Measurements from ENCODE around the gene PRKCA. TPM values are rescaled to one million over a fixed set of nuclear protein-coding genes. Genes with fewer than 3 reads are reported as not detected.

The PRKCA gene
- total and polyA plus RNA-seq, 2 of the 13 experiments (the other 11 are each of a cell fraction or from before 2014, with no cell fraction given) = 18.5 to 21.5 TPM

GRCh38 chr17:66567234-66568170 lies 265.1 kb downstream of the PRKCA start (continued):
- TF ChIP-seq RERE (CRISPR knock-in tag; IDR thresholded peaks at IDR 0.05; ENCODE audit: low read depth) (no peak), ZSCAN25 (CRISPR knock-in tag; IDR thresholded peaks at IDR 0.05) (peak; percentile 53; the same call in 1 of the 2 replicates), SP5 (CRISPR knock-in tag; IDR thresholded peaks at IDR 0.05; ENCODE audit: borderline replicate concordance, low read depth) (0 out of 2 replicates have a peak, but pooled peaks have one; percentile 17), ZNF337 (CRISPR knock-in tag; IDR thresholded peaks at IDR 0.05; ENCODE audit: borderline replicate concordance, low read depth) (peak; percentile 61; the same call in 1 of the 2 replicates), NFKBIZ (CRISPR knock-in tag; IDR thresholded peaks at IDR 0.05) (0 out of 2 replicates have a peak, but pooled peaks have one; percentile 40), ZNF761 (CRISPR knock-in tag; conservative IDR thresholded peaks at IDR 0.05) (peak; percentile 65; the same call in 1 of the 2 replicates), STAT5B (CRISPR knock-in tag; IDR thresholded peaks at IDR 0.05) (no peak), BHLHE40 (IDR thresholded peaks at IDR 0.05; ENCODE audit: low read length) (peak; percentile 37; the same call in 1 of the 2 replicates), ZNF567 (CRISPR knock-in tag; IDR thresholded peaks at IDR 0.05; ENCODE audit: borderline replicate concordance) (no peak), GATAD2A (CRISPR knock-in tag; IDR thresholded peaks at IDR 0.05) (peak; percentile 90), ZNF253 (CRISPR knock-in tag; IDR thresholded peaks at IDR 0.05; ENCODE audit: borderline replicate concordance) (no peak), KLF16 (CRISPR knock-in tag; IDR thresholded peaks at IDR 0.05) (peak in 1 of 2 experiments; percentile 83; a peak in 1 of 4 replicates), ZNF282 (IDR thresholded peaks at IDR 0.05; ENCODE audit: partially characterized antibody) (no peak), AKAP8 (CRISPR knock-in tag; IDR thresholded peaks at IDR 0.05) (0 out of 2 replicates have a peak, but pooled peaks have one; percentile 55), CREB1 (IDR thresholded peaks at IDR 0.05) (no peak), CREB1 (CRISPR knock-in tag; IDR thresholded peaks at IDR 0.05) (no peak), ZNF30 (CRISPR knock-in tag; IDR thresholded peaks at IDR 0.05) (no peak), ZNF207 (IDR thresholded peaks at IDR 0.05; ENCODE audit: borderline replicate concordance) (no peak), TCF7 (IDR thresholded peaks at IDR 0.05; ENCODE audit: low read depth) (no peak), KAT7 (CRISPR knock-in tag; IDR thresholded peaks at IDR 0.05; ENCODE audit: borderline replicate concordance) (no peak)
- TF ChIP-seq, protein P1, sequence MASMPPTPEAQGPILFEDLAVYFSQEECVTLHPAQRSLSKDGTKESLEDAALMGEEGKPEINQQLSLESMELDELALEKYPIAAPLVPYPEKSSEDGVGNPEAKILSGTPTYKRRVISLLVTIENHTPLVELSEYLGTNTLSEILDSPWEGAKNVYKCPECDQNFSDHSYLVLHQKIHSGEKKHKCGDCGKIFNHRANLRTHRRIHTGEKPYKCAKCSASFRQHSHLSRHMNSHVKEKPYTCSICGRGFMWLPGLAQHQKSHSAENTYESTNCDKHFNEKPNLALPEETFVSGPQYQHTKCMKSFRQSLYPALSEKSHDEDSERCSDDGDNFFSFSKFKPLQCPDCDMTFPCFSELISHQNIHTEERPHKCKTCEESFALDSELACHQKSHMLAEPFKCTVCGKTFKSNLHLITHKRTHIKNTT (CRISPR knock-in tag; IDR thresholded peaks at IDR 0.05) = no peak

Measured in HepG2 (cell line).